HepG2 (cell line): ENCODE results near the gene ARMC2. TPM values are rescaled to one million over a fixed set of nuclear protein-coding genes. Genes with fewer than 3 reads are reported as not detected.

Experiments
- CBX1 ChIP-seq: IDR thresholded peaks from one replicate; pipeline ENCODE4 v1.6.1; 2016; ENCODE audit warnings: antibody characterized with exemption, low read depth
- FOSL1 ChIP-seq: sonication (generic); formaldehyde crosslinking; IDR thresholded peaks from 2 replicates; pipeline ENCODE4 v1.9.0; 2021; ENCODE audit warnings: missing genetic modification reagents, borderline replicate concordance
- HNF4G ChIP-seq, 2 experiments: sonication (generic) in 1 of 2; formaldehyde crosslinking in 1 of 2; IDR thresholded peaks; 2 replicates each; pipeline versions ENCODE4 v1.4.0 to v1.6.1; 2011 to 2020; ENCODE audit warnings: borderline replicate concordance in 2 of 2, low read depth in 2 of 2, mild to moderate bottlenecking in 2 of 2, low read length in 1 of 2, missing genetic modification reagents in 1 of 2, moderate library complexity in 1 of 2
- KLF13 ChIP-seq: sonication (generic); formaldehyde crosslinking; IDR thresholded peaks from 2 replicates; pipeline ENCODE4 v1.4.0; 2020; ENCODE audit warnings: mild to moderate bottlenecking, missing genetic modification reagents
- KLF6 ChIP-seq: IDR thresholded peaks from 2 replicates; pipeline ENCODE4 v1.8.0; 2016; ENCODE audit warnings: missing biosample characterization, missing genetic modification reagents
- MZF1 ChIP-seq: sonication (generic); formaldehyde crosslinking; IDR thresholded peaks from 2 replicates; pipeline ENCODE4 v1.8.1; 2023; ENCODE audit warnings: mild to moderate bottlenecking, missing genetic modification reagents, borderline replicate concordance
- PPARG ChIP-seq: conservative IDR thresholded peaks from 2 replicates; pipeline ENCODE4 v1.6.1; 2016; ENCODE audit warnings: missing biosample characterization, missing genetic modification reagents
- RBAK ChIP-seq: sonication (generic); formaldehyde crosslinking; IDR thresholded peaks from 2 replicates; pipeline ENCODE4 v1.5.1; 2020; ENCODE audit warnings: mild to moderate bottlenecking, missing genetic modification reagents
- RFXANK ChIP-seq: IDR thresholded peaks from 2 replicates; pipeline ENCODE4 v1.6.1; 2016
- SOX5 ChIP-seq: IDR thresholded peaks from 2 replicates; pipeline ENCODE4 v1.6.1; 2016; ENCODE audit warnings: borderline replicate concordance
- YY1 ChIP-seq: IDR thresholded peaks from 2 replicates; pipeline ENCODE4 v1.6.1; 2011; ENCODE audit warnings: low read length, low read depth, moderate library complexity, mild to moderate bottlenecking; ENCODE audit not compliant: insufficient read depth, insufficient replicate concordance
- ZBTB21 ChIP-seq: sonication (generic); formaldehyde crosslinking; IDR thresholded peaks from 2 replicates; pipeline ENCODE4 v1.4.0; 2020; ENCODE audit warnings: missing genetic modification reagents
- ZFP82 ChIP-seq: sonication (generic); formaldehyde crosslinking; IDR thresholded peaks from 2 replicates; pipeline ENCODE4 v1.5.1; 2020; ENCODE audit warnings: mild to moderate bottlenecking, missing genetic modification reagents, borderline replicate concordance
- ZKSCAN5 ChIP-seq: sonication (generic); formaldehyde crosslinking; IDR thresholded peaks from 2 replicates; pipeline ENCODE4 v1.5.1; 2020; ENCODE audit warnings: mild to moderate bottlenecking, missing genetic modification reagents
- ZMYM2 ChIP-seq: sonication (generic); formaldehyde crosslinking; IDR thresholded peaks from 2 replicates; pipeline ENCODE4 v1.8.0; 2022; ENCODE audit warnings: mild to moderate bottlenecking, missing genetic modification reagents
- ZMYM3 ChIP-seq: sonication (generic); formaldehyde crosslinking; IDR thresholded peaks from 2 replicates; pipeline ENCODE4 v1.5.1; 2020; ENCODE audit warnings: mild to moderate bottlenecking, missing genetic modification reagents
- ZNF121 ChIP-seq: sonication (generic); formaldehyde crosslinking; IDR thresholded peaks from 2 replicates; pipeline ENCODE4 v1.5.0; 2020; ENCODE audit warnings: mild to moderate bottlenecking, missing genetic modification reagents
- ZNF143 ChIP-seq: sonication (generic); formaldehyde crosslinking; IDR thresholded peaks from 2 replicates; pipeline ENCODE4 v1.4.0; 2020; ENCODE audit warnings: missing genetic modification reagents
- ZNF180 ChIP-seq: sonication (generic); formaldehyde crosslinking; IDR thresholded peaks from 2 replicates; pipeline ENCODE4 v1.4.0; 2020; ENCODE audit warnings: low read depth, missing genetic modification reagents, borderline replicate concordance
- ZNF337 ChIP-seq: sonication (generic); formaldehyde crosslinking; IDR thresholded peaks from 2 replicates; pipeline ENCODE4 v1.5.1; 2020; ENCODE audit warnings: missing genetic modification reagents, low read depth, mild to moderate bottlenecking, borderline replicate concordance
- ZNF367 ChIP-seq: sonication (generic); formaldehyde crosslinking; IDR thresholded peaks from 2 replicates; pipeline ENCODE4 v1.4.0; 2020; ENCODE audit warnings: missing genetic modification reagents, borderline replicate concordance
- ZNF644 ChIP-seq: IDR thresholded peaks from 2 replicates; pipeline ENCODE4 v1.6.1; 2016; ENCODE audit warnings: low read depth
- ZNF850 ChIP-seq: sonication (generic); formaldehyde crosslinking; conservative IDR thresholded peaks from 2 replicates; pipeline ENCODE4 v1.9.0; 2021; ENCODE audit warnings: mild to moderate bottlenecking, missing genetic modification reagents
- ZSCAN22 ChIP-seq: sonication (generic); formaldehyde crosslinking; IDR thresholded peaks from 2 replicates; pipeline ENCODE4 v1.4.0; 2020; ENCODE audit warnings: mild to moderate bottlenecking, missing genetic modification reagents
- polyA plus RNA-seq, 8 experiments: library from polyadenylated mRNA; depleted of rRNA in 3 of 8; stranded (reverse) in 7 of 8; unstranded in 1 of 8; fragments of >200 nt; fragmentation: Illumina TruSeq in 4 of 8; extraction: Trizol in 4 of 8; gene quantifications; 2 replicates each; pipeline versions ENCODE4 v1.2.1 to v1.2.3, GENCODE V29; 2011 to 2016; ENCODE audit warnings: low read depth in 4 of 8, missing spikeins in 1 of 8, mixed read lengths in 1 of 8; ENCODE audit not compliant: insufficient read depth in 1 of 8
- total RNA-seq, 5 experiments: library from RNA; depleted of rRNA; stranded (reverse); fragments of >200 nt; fragmentation: Illumina TruSeq; extraction: Trizol; gene quantifications; 2 replicates each; pipeline ENCODE4 v1.2.3, GENCODE V29; 2016; ENCODE audit warnings: low read depth in 1 of 5
- TF ChIP-seq, protein P1 (sequence below): sonication (generic); formaldehyde crosslinking; IDR thresholded peaks from 2 replicates; pipeline ENCODE4 v1.8.0; 2022; ENCODE audit warnings: mild to moderate bottlenecking, missing genetic modification reagents, moderate library complexity
- TF ChIP-seq, protein P2 (sequence below): sonication (generic); formaldehyde crosslinking; IDR thresholded peaks from 2 replicates; pipeline ENCODE4 v1.4.0; 2020; ENCODE audit warnings: mild to moderate bottlenecking, missing genetic modification reagents
- TF ChIP-seq, protein P3 (sequence below): sonication (generic); formaldehyde crosslinking; IDR thresholded peaks from 2 replicates; pipeline ENCODE4 v1.4.0; 2020; ENCODE audit warnings: missing genetic modification reagents, borderline replicate concordance
- TF ChIP-seq, protein P4 (sequence below): sonication (generic); formaldehyde crosslinking; IDR thresholded peaks from 2 replicates; pipeline ENCODE4 v1.5.0; 2020; ENCODE audit warnings: missing genetic modification reagents

ARMC2 gene
- total and polyA plus RNA-seq, 2 of the 13 experiments (the other 11 are each of a cell fraction or from before 2014, with no cell fraction given) = 1.4 to 3.2 TPM

DNA sequence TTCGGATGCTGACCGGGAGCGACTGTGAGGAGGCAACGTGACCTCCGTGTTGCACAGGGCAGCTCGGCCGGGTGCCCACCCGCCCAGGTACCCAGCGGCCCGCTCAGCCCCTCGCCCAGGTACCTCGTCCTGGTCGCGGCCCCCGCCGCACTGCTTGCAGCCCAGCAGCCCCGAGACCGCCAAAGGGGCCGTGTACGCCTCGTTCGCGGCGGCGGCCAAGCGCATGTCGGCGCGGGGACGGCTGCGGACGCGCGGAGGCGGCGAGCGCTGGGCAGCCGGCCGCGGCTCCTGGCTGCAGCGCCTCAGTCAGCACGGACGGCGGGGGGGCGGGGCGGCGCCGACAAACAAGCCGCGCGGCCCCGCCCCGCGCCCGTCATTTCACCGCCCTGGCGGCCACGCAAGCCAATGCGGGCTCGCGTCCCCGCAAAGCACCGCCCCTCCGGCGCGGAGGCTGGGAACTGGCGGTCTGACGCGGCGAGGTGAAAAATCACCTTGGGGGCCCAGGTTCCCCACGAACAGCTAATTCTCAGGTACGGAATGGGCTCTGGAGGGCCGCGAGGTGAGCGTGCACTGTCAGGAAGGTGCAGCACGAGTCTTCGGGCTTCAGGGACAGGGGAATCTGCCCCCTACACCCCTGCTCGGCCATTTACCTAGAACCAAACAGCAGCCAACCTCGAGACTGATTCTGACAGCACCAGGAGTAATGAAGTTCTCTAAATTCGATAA, 161.2 kb downstream of the ARMC2 start (continued):
- TF ChIP-seq PPARG = no peak
- TF ChIP-seq ZFP82 (CRISPR knock-in tag) = no peak
- TF ChIP-seq ZNF121 (CRISPR knock-in tag) = peak; percentile 39; the same call in 1 of the 2 replicates
- TF ChIP-seq, protein P1, sequence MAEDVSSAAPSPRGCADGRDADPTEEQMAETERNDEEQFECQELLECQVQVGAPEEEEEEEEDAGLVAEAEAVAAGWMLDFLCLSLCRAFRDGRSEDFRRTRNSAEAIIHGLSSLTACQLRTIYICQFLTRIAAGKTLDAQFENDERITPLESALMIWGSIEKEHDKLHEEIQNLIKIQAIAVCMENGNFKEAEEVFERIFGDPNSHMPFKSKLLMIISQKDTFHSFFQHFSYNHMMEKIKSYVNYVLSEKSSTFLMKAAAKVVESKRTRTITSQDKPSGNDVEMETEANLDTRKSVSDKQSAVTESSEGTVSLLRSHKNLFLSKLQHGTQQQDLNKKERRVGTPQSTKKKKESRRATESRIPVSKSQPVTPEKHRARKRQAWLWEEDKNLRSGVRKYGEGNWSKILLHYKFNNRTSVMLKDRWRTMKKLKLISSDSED (CRISPR knock-in tag) = no peak
- TF ChIP-seq ZMYM3 (CRISPR knock-in tag) = no peak
- TF ChIP-seq, protein P2, sequence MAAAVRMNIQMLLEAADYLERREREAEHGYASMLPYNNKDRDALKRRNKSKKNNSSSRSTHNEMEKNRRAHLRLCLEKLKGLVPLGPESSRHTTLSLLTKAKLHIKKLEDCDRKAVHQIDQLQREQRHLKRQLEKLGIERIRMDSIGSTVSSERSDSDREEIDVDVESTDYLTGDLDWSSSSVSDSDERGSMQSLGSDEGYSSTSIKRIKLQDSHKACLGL (CRISPR knock-in tag) = peak; percentile 64; the same call in 1 of the 2 replicates
- TF ChIP-seq YY1 = peak; percentile 22
- no peak for TF ChIP-seq CBX1
- TF ChIP-seq HNF4G (IDR thresholded peaks at IDR 0.05; ENCODE audit: borderline replicate concordance, low read depth, low read length) = no peak
- 0 out of 2 replicates have a peak, but pooled peaks have one; percentile 39 for TF ChIP-seq HNF4G (CRISPR knock-in tag; IDR thresholded peaks at IDR 0.05; ENCODE audit: borderline replicate concordance, low read depth)
- no peak; the same call in 1 of the 2 replicates for TF ChIP-seq ZNF367
- no peak for TF ChIP-seq ZNF644 (CRISPR knock-in tag)
- no peak for TF ChIP-seq FOSL1 (CRISPR knock-in tag)
- no peak for TF ChIP-seq ZNF337 (CRISPR knock-in tag)
- peak; percentile 14; the same call in 1 of the 2 replicates for TF ChIP-seq ZNF143 (CRISPR knock-in tag)
- TF ChIP-seq ZBTB21 (CRISPR knock-in tag) = no peak
- TF ChIP-seq ZMYM2 (CRISPR knock-in tag) = no peak
- no peak for TF ChIP-seq MZF1 (CRISPR knock-in tag)
- no peak for TF ChIP-seq RBAK
- no peak for TF ChIP-seq KLF13
- TF ChIP-seq RFXANK = no peak
- TF ChIP-seq ZKSCAN5 = no peak
- no peak for TF ChIP-seq ZSCAN22 (CRISPR knock-in tag)
- TF ChIP-seq ZNF850 = no peak
- TF ChIP-seq KLF6 (CRISPR knock-in tag) = no peak
- TF ChIP-seq SOX5 (CRISPR knock-in tag) = no peak
- TF ChIP-seq, protein P3, sequence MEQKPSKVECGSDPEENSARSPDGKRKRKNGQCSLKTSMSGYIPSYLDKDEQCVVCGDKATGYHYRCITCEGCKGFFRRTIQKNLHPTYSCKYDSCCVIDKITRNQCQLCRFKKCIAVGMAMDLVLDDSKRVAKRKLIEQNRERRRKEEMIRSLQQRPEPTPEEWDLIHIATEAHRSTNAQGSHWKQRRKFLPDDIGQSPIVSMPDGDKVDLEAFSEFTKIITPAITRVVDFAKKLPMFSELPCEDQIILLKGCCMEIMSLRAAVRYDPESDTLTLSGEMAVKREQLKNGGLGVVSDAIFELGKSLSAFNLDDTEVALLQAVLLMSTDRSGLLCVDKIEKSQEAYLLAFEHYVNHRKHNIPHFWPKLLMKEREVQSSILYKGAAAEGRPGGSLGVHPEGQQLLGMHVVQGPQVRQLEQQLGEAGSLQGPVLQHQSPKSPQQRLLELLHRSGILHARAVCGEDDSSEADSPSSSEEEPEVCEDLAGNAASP (CRISPR knock-in tag) = no peak
- no peak for TF ChIP-seq ZNF180
- TF ChIP-seq, protein P4, sequence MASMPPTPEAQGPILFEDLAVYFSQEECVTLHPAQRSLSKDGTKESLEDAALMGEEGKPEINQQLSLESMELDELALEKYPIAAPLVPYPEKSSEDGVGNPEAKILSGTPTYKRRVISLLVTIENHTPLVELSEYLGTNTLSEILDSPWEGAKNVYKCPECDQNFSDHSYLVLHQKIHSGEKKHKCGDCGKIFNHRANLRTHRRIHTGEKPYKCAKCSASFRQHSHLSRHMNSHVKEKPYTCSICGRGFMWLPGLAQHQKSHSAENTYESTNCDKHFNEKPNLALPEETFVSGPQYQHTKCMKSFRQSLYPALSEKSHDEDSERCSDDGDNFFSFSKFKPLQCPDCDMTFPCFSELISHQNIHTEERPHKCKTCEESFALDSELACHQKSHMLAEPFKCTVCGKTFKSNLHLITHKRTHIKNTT = no peak
